HG02981 (cell line): Measurements from ENCODE around the gene TLL2.

Experiments used
- ATAC-seq: cut with Tn5 transposase; IDR thresholded peaks from one replicate; pipeline ENCODE4 v1.9.1; 2021; ENCODE audit warnings: mild to moderate bottlenecking, moderate library complexity; ENCODE audit not compliant: unreplicated experiment

TLL2 gene

GRCh38 chr10:96401036-96401435 lies 112.7 kb downstream of the TLL2 start:
- no peak for ATAC-seq

- ATAC-seq = no peak
Measured at GRCh38 chr10:96400465-96400864, 113.3 kb downstream of the TLL2 start.

- no peak for ATAC-seq
Measured at GRCh38 chr10:96397902-96398301, 115.8 kb downstream of the TLL2 start.

- ATAC-seq = peak; percentile 50
Measured at GRCh38 chr10:96395931-96396877, 117.5 kb downstream of the TLL2 start.

GRCh38 chr10:96390460-96390864 lies 123.3 kb downstream of the TLL2 start:
- no peak for ATAC-seq

- no peak for ATAC-seq
Measured at GRCh38 chr10:96389785-96390184, 123.9 kb downstream of the TLL2 start.

- no peak for ATAC-seq
Measured at GRCh38 chr10:96387601-96388000, 126.1 kb downstream of the TLL2 start.

GRCh38 chr10:96387161-96387560 lies 126.6 kb downstream of the TLL2 start:
- no peak for ATAC-seq

GRCh38 chr10:96384506-96384905 lies 129.2 kb downstream of the TLL2 start:
- ATAC-seq = no peak

- ATAC-seq = no peak
Measured at GRCh38 chr10:96380821-96381220, 132.9 kb downstream of the TLL2 start.

- no peak for ATAC-seq
Measured at GRCh38 chr10:96379758-96380157, 134.0 kb downstream of the TLL2 start.

GRCh38 chr10:96378741-96379140 lies 135.0 kb downstream of the TLL2 start:
- ATAC-seq = no peak

GRCh38 chr10:96377816-96378294 lies 135.9 kb downstream of the TLL2 start:
- ATAC-seq = no peak

GRCh38 chr10:96376483-96376882 lies 137.2 kb downstream of the TLL2 start:
- ATAC-seq = no peak

GRCh38 chr10:96374985-96375830 lies 138.5 kb downstream of the TLL2 start:
- ATAC-seq = peak; percentile 71

GRCh38 chr10:96374639-96374984 lies 139.1 kb downstream of the TLL2 start:
- ATAC-seq = no peak

- ATAC-seq = no peak
Measured at GRCh38 chr10:96374004-96374403, 139.7 kb downstream of the TLL2 start.

- no peak for ATAC-seq
Measured at GRCh38 chr10:96371356-96371755, 142.4 kb downstream of the TLL2 start.

GRCh38 chr10:96370584-96371157 lies 143.1 kb downstream of the TLL2 start:
- ATAC-seq = no peak

GRCh38 chr10:96369890-96370583 lies 143.7 kb downstream of the TLL2 start:
- no peak for ATAC-seq

- no peak for ATAC-seq
Measured at GRCh38 chr10:96368971-96369370, 144.8 kb downstream of the TLL2 start.
